HCT116 (cell line): Measurements from ENCODE around the gene WFDC1. TPM values are rescaled to one million over a fixed set of nuclear protein-coding genes. Genes with fewer than 3 reads are reported as not detected.
A peak's percentile ranks its signal among the peaks of the same experiment; 100 is the strongest.

Experiments used
- ATAC-seq: fragments of 200-7000 bp; cut with Tn5 transposase; 2 replicates; pipeline ENCODE4 v1.9.1; 2020; ENCODE audit warnings: mild to moderate bottlenecking, moderate library complexity
- BruUV-seq: library from RNA; stranded (reverse); fragments of 400-500 nt; replicated peaks from 2 replicates; lab custom pipeline; 2021; lab: Mats Ljungman, UMichigan
- CTCF ChIA-PET: fragments of 300-600 bp; sonication (Branson Sonifier 250); formaldehyde crosslinking; loops from one replicate; lab custom pipeline; 2021; ENCODE audit warnings: antibody characterized with exemption; lab: Charles Lee
- POLR2A ChIA-PET: fragments of 300-600, 350-600 bp; sonication (Branson Sonifier 250); formaldehyde crosslinking; loops from one replicate; lab custom pipeline; 2021; ENCODE audit warnings: antibody characterized with exemption; lab: Charles Lee
- RAD21 ChIA-PET, 2 experiments: fragments of 300-600 bp; sonication (Branson Sonifier 250); formaldehyde crosslinking; loops; one replicate each; lab custom pipeline; 2023; ENCODE audit warnings: low total read pairs in 2 of 2; ENCODE audit not compliant: uncharacterized antibody in 2 of 2, unreplicated experiment in 2 of 2, low non-redundant PET in 1 of 2; lab: Charles Lee
- DNase-seq: peaks from one replicate; pipeline ENCODE4 v3.0.0-alpha.2; 2010; ENCODE audit warnings: low read depth, low spot score
- H2AFZ ChIP-seq: fragments of 200-600 bp; shearing (Covaris generic), sonication (generic); 2 replicates; pipeline ENCODE4 v1.6.1; 2017; ENCODE audit warnings: low read depth, mixed run types, mixed read lengths, antibody characterized with exemption, low read length; ENCODE audit not compliant: poor library complexity, severe bottlenecking
- H3K27ac ChIP-seq: 2 replicates; pipeline ENCODE4 v1.5.1; 2012; ENCODE audit warnings: low read depth, low read length
- H3K27me3 ChIP-seq: fragments of 200-600 bp; sonication (generic); 2 replicates; pipeline ENCODE4 v1.6.1; 2016; ENCODE audit warnings: mixed run types, low read length, mixed read lengths; ENCODE audit not compliant: insufficient read depth
- H3K36me3 ChIP-seq, 2 experiments: fragments of 200-500 bp in 1 of 2; fragments of 200-600 bp in 1 of 2; sonication (Bioruptor generic) in 1 of 2; sonication (generic) in 1 of 2; 2 replicates each; pipeline versions ENCODE4 v1.5.1 to v1.6.1; 2014 to 2016; ENCODE audit warnings: low read length in 2 of 2, inconsistent platforms in 1 of 2, mixed read lengths in 1 of 2, mixed run types in 1 of 2; ENCODE audit not compliant: insufficient read depth in 2 of 2, control insufficient read depth in 1 of 2
- H3K4me1 ChIP-seq, 2 experiments: fragments of 200-600 bp in 1 of 2; sonication (generic) in 1 of 2; 2 replicates each; pipeline versions ENCODE4 v1.5.1 to v1.6.1; 2012 to 2017; ENCODE audit warnings: low read length in 2 of 2, inconsistent platforms in 1 of 2, mild to moderate bottlenecking in 1 of 2, mixed read lengths in 1 of 2, mixed run types in 1 of 2, moderate library complexity in 1 of 2; ENCODE audit not compliant: insufficient read depth in 2 of 2, control insufficient read depth in 1 of 2
- H3K4me2 ChIP-seq: fragments of 200-600 bp; sonication (generic); 2 replicates; pipeline ENCODE4 v1.6.1; 2017; ENCODE audit warnings: mixed run types, low read length, mixed read lengths
- H3K4me3 ChIP-seq, 2 experiments: fragments of 200-600 bp in 1 of 2; sonication (generic) in 1 of 2; replicated peaks in 1 of 2; 2 replicates each; pipeline ENCODE4 v1.5.1; 2011 to 2016; ENCODE audit warnings: low read length in 2 of 2, control low read depth in 1 of 2, low read depth in 1 of 2, mild to moderate bottlenecking in 1 of 2, mixed read lengths in 1 of 2, mixed run types in 1 of 2
- H3K79me2 ChIP-seq: fragments of 200-600 bp; sonication (generic); 2 replicates; pipeline ENCODE4 v1.6.1; 2017; ENCODE audit warnings: mild to moderate bottlenecking, mixed run types, low read length, moderate library complexity, mixed read lengths; ENCODE audit not compliant: insufficient read depth
- H3K9ac ChIP-seq: fragments of 200-600 bp; sonication (generic); 2 replicates; pipeline ENCODE4 v1.6.1; 2016; ENCODE audit warnings: low read length, mixed read lengths
- H3K9me2 ChIP-seq: fragments of 200-600 bp; sonication (generic), shearing (Covaris generic); 2 replicates; pipeline ENCODE4 v1.6.1; 2017; ENCODE audit warnings: mixed run types, mild to moderate bottlenecking, moderate library complexity; ENCODE audit not compliant: insufficient read depth
- H3K9me3 ChIP-seq, 2 experiments: fragments of 200-500 bp in 1 of 2; fragments of 200-600 bp in 1 of 2; sonication (Bioruptor generic) in 1 of 2; sonication (generic) in 1 of 2; 2 replicates each; pipeline ENCODE4 v1.6.1; 2014 to 2017; ENCODE audit warnings: low read length in 2 of 2, mixed read lengths in 2 of 2, inconsistent platforms in 1 of 2, low read depth in 1 of 2, mild to moderate bottlenecking in 1 of 2, mixed run types in 1 of 2, moderate library complexity in 1 of 2; ENCODE audit not compliant: control insufficient read depth in 1 of 2, insufficient read depth in 1 of 2
- H4K20me1 ChIP-seq: fragments of 200-600 bp; sonication (generic), shearing (Covaris generic); 2 replicates; pipeline ENCODE4 v1.6.1; 2017; ENCODE audit warnings: mixed run types, mild to moderate bottlenecking, moderate library complexity; ENCODE audit not compliant: insufficient read depth
- CTCF ChIP-seq, 3 experiments: fragments of 200-600 bp in 1 of 3; sonication (generic) in 1 of 3; IDR thresholded peaks in 2 of 3; conservative IDR thresholded peaks in 1 of 3; 2 replicates each; pipeline ENCODE4 v1.5.1; 2012 to 2017; ENCODE audit warnings: low read depth in 2 of 3, low read length in 2 of 3, antibody characterized with exemption in 1 of 3, borderline replicate concordance in 1 of 3, control low read depth in 1 of 3, mild to moderate bottlenecking in 1 of 3, mixed read lengths in 1 of 3, mixed run types in 1 of 3, moderate library complexity in 1 of 3; ENCODE audit not compliant: insufficient read depth in 1 of 3
- EZH2 ChIP-seq: fragments of 200-600 bp; sonication (generic); IDR thresholded peaks from 2 replicates; pipeline ENCODE4 v1.6.1; 2017; ENCODE audit warnings: antibody characterized with exemption, mixed run types
- POLR2AphosphoS5 ChIP-seq: IDR thresholded peaks from 2 replicates; pipeline ENCODE4 v1.6.1; 2011; ENCODE audit warnings: mild to moderate bottlenecking, low read depth, low read length, moderate library complexity
- SIN3A ChIP-seq: IDR thresholded peaks from 2 replicates; pipeline ENCODE4 v1.6.1; 2012; ENCODE audit warnings: low read depth
- TCF7L2 ChIP-seq: IDR thresholded peaks from 2 replicates; pipeline ENCODE4 v1.7.0; 2011; ENCODE audit warnings: borderline replicate concordance, inconsistent platforms; ENCODE audit not compliant: insufficient read depth, insufficient read length; ENCODE audit errors: extremely low read depth
- ZFX ChIP-seq: fragments of 450-650 bp; IDR thresholded peaks from 2 replicates; pipeline ENCODE4 v1.6.1; 2017
- ZNF274 ChIP-seq: fragments of 200-500 bp; sonication (Bioruptor generic); IDR thresholded peaks from 2 replicates; pipeline ENCODE4 v1.6.1; 2014; ENCODE audit warnings: mild to moderate bottlenecking, low read depth, low read length, inconsistent platforms
- intact Hi-C: fragments of 100-400 bp; cut with micrococcal nuclease; formaldehyde crosslinking; loops from 2 replicates; pipeline ENCODE4 v1.10.0; 2022
- total RNA-seq: library from RNA; stranded (reverse); gene quantifications from one replicate; pipeline ENCODE4 v1.2.1, GENCODE V29; 2021; ENCODE audit not compliant: unreplicated experiment

The WFDC1 gene
- total RNA-seq, 1 experiment from 2014 or later = 0.42 TPM

GRCh38 chr16:84319146-84319760 is 24.6 kb downstream of the WFDC1 start:
- intact Hi-C loops = no loop called here
- ATAC-seq (no peak), DNase-seq (no peak)
- ChIA-PET POLR2A (no interaction called here), RAD21 (no interaction called here), CTCF (no interaction called here)
- no TSS peak for BruUV-seq
- Histone ChIP-seq H4K20me1 (no peaks in the 10 kb centered on the region), H3K27ac (no peak overlapping the region), H3K79me2 (no peaks in the 10 kb centered on the region), H3K9ac (no peak overlapping the region), H2AFZ (no peak overlapping the region), H3K36me3 (no peaks in the 10 kb centered on the region), H3K9me3 (peaks cover 0 to 8% of the 10 kb centered on the region in 2 experiments; a peak in 1 of 4 replicates), H3K4me3 (no peak overlapping the region), H3K27me3 (peaks cover 23% of the 10 kb centered on the region; the same call in 1 of the 2 replicates)
- TF ChIP-seq TCF7L2 = no peak
- 0 out of 2 replicates have a peak, but pooled peaks have one; percentile 9 for TF ChIP-seq ZFX
- TF ChIP-seq ZNF274 = no peak
- TF ChIP-seq CTCF (IDR thresholded peaks at IDR 0.05 in 2 of 3, conservative IDR thresholded peaks at IDR 0.05 in 1 of 3; ENCODE audit: borderline replicate concordance in 1 of 3, insufficient read depth in 1 of 3, low read depth in 2 of 3, low read length in 2 of 3) = no peak
- TF ChIP-seq POLR2AphosphoS5 = no peak
- no peak for TF ChIP-seq EZH2
- TF ChIP-seq, all 23 proteins: peak for 1
- Histone ChIP-seq H3K4me1 (no peaks in the 10 kb centered on the region), H3K9me2 (no peaks in the 10 kb centered on the region), H3K4me2 (no peak overlapping the region)

- RAD21 ChIA-PET = no interaction called here
- Histone ChIP-seq H3K27me3 (peaks cover 31% of the 10 kb centered on the region; the same call in 1 of the 2 replicates), H4K20me1 (no peaks in the 10 kb centered on the region), H3K9me2 (no peaks in the 10 kb centered on the region), H3K4me1 (no peaks in the 10 kb centered on the region), H3K79me2 (no peaks in the 10 kb centered on the region), H2AFZ (no peak overlapping the region), H3K4me2 (no peak overlapping the region), H3K4me3 (no peak overlapping the region), H3K36me3 (no peaks in the 10 kb centered on the region), H3K9me3 (peaks cover 0 to 8% of the 10 kb centered on the region in 2 experiments; a peak in 1 of 4 replicates), H3K9ac (no peak overlapping the region), H3K27ac (no peak overlapping the region)
- ATAC-seq = no peak
- TF ChIP-seq ZNF274 (no peak), CTCF (IDR thresholded peaks at IDR 0.05 in 2 of 3, conservative IDR thresholded peaks at IDR 0.05 in 1 of 3; ENCODE audit: borderline replicate concordance in 1 of 3, insufficient read depth in 1 of 3, low read depth in 2 of 3, low read length in 2 of 3) (no peak), SIN3A (no peak)
- no TSS peak for BruUV-seq
- DNase-seq = no peak
- CTCF ChIA-PET = no interaction called here
- POLR2A ChIA-PET = no interaction called here
- intact Hi-C loops = no loop called here
Observed at GRCh38 chr16:84320511-84320910, 25.8 kb downstream of the WFDC1 start.
